SHP77 (cell line): ENCODE data around the gene DIP2A.
"Not testable (repeated sequence)": the region's sequence is repeated elsewhere in the genome, so short reads cannot be mapped to it uniquely, and the experiment has no call there.

Experiments used
- DNase-seq, 2 experiments: peaks; one replicate each; lab custom pipeline; 2025; lab: John Stamatoyannopoulos, UW

DIP2A gene

GRCh38 chr21:46424621-46425020 lies 34.1 kb upstream of the DIP2A start:
- no peak for DNase-seq

GRCh38 chr21:46425041-46425440 lies 33.6 kb upstream of the DIP2A start:
- peak; percentile 63 to 88 for DNase-seq

DNA sequence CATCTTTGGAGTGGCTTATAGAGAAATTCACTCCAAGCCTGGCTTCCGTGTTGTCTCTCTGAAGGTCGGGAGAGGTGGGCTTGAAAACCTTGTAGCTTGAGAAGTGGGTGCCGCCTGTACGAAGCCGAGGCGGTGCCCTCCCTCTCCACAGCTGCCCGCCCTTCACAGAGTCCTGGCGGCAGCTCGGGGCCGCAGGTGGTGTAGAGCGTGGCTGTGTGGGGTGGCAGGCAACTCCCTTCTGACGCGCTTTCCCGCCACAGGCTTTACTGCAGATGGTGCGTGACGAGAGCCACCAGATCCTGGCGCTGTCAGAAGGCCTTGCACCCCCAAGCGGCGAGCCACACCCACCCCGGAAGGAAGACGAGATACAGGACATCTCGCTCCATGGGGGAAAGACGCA lies 33.1 kb upstream of the DIP2A start:
- peak; percentile 92 to 94 for DNase-seq

DNA sequence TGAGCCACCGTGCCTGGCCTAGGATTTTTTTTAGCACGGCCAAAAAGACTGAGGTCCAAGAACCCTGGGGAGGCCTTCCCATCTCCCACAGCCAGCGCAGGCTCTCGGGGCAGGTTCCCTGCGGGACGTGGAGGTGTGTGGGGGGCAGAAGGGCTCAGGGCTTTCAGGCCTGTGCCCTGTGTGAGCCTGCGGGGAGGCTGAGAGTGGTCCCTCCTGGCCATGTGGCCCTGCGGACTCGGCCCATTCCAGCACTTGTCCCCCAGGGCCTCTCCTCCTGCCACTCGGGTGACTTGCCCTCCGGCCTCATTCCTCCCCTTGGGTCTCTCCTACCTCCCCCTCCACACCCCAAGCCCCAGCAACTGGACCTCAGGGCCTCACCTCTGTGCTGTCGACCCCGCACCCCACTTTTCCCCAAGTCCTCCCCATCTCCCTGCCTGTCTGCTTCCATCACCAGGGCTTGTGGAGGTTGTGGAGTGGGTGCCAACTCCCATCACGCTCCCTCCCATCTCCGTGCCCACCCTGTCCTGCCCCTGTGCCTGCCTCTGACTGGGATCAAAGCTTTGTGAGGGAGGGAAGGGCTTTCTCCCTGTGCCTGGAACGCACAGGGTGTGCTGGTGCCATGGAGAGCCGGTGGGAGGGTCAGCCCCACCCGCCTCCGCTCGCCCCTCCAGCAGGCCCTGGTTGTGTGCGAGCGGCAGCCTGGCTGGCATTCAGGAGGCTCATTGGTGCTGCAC lies 32.2 kb upstream of the DIP2A start:
- no peak for DNase-seq

- DNase-seq: no peak
These were observed 31.2 kb upstream of the DIP2A start for GRCh38 chr21:46427516-46427915.

DNA sequence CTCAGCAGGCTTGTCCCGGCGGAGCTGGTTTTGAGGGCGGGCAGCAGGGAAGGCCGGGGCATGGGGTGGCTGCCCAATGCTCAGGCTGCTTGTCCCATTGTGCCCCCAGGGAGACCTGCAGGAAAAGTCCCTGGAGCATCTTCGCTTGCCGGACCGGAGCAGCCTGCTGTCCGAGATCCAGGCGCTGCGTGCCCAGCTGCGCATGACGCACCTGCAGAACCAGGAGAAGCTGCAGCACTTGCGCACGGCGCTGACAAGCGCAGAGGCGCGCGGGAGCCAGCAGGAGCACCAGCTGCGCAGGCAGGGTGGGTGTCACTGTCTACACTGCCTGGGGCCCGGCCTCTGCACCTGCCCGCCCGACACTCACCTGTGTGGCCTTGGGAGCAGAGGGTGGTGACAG lies 30.4 kb upstream of the DIP2A start:
- DNase-seq: no peak

DNA sequence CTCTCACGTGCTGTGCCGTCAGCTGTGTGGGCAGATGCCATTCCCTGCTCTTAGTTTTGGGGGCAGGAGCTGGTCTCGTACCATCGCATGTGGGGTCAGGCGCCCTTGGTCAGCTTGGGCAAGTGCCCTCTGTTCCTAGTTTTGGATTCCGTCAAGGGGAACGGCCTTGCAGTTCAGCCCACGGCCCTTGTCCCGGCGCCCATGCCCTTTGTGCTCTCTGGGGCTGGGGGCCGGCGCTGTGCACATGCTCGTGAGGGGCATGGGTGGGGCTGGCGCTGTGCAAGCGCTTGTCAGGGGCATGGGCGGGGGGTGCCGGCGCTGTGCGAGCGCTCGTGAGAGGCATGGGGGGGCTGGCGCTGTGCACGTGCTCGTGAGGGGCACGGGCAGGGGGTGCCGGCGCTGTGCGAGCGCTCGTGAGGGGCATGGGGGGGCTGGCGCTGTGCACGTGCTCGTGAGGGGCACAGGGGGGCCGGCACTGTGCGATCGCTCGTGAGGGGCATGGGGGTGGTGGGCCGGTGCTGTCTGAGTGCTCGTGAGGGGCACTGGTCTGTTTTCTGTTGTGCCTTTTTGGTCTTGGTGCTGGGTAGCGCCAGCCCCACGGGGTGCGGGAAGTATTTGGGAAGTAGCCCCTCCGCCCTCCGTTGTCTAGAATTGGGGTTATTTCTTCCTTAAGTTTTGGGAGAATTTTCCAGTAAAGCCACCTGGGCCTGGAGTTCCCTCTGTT lies 29.5 kb upstream of the DIP2A start:
- DNase-seq: no peak

- DNase-seq: peak; percentile 46 to 54
These were observed 28.7 kb upstream of the DIP2A start for GRCh38 chr21:46429754-46430681.

- no peak for DNase-seq
These were observed 27.2 kb upstream of the DIP2A start for GRCh38 chr21:46431448-46431847.

GRCh38 chr21:46431884-46432488 lies 26.7 kb upstream of the DIP2A start:
- no peak for DNase-seq

- not testable (repeated sequence) for DNase-seq
These were observed 25.6 kb upstream of the DIP2A start for GRCh38 chr21:46433116-46433515.

DNA sequence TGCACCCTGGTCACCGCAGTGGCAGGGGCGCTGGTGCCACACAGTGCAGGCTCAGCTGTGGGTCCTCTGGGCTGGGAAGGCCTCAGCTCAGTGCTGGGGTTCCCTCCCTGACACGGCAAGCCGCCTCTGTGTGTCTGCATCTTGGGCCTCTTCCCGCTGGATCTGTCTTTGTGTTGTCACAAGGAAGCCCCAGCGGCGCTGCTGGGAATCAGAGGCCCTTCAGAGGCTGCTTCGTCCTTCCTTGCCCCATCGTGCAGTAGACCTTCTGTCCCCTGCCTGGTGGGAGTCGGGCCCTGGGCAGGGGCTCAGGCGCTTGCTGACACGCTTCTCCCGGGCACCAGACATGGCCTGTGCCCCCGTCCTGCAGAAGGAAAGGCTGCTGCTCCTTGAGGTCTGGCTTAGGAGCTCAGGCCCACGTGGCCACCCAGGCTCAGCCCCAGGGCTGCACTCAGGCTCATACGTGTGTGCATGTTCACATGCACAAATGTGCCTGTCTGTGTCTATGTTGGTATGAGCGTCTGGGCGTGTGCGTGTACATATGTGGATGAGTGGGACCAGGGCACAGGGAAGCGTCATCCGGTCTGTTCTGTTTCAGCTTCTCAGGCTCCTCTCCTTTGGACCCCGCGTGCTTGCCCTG lies 24.3 kb upstream of the DIP2A start:
- DNase-seq: no peak

GRCh38 chr21:46435786-46436227 lies 22.9 kb upstream of the DIP2A start:
- DNase-seq: no peak

- no peak for DNase-seq
These were observed 22.1 kb upstream of the DIP2A start for GRCh38 chr21:46436621-46437020.

DNA sequence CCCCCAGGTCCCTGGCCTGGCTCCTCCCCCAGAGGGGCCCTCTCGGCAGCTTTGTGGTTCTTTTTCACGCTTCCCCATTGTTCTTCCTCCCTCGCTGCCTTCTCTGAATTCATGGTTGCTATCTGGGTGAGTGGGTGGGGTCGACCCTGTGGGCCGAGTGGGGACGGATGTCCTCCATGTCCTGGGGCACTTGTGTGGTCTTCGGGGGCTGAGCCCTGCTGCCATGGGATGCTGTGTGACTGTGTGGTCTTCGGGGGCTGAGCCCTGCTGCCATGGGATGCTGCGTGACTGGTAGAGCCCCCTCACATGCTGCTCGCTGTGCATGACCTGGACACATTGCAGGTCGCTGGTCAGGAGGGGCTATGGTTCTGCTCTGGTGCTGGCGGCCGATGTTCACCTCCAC lies 21.6 kb upstream of the DIP2A start:
- DNase-seq: no peak

DNA sequence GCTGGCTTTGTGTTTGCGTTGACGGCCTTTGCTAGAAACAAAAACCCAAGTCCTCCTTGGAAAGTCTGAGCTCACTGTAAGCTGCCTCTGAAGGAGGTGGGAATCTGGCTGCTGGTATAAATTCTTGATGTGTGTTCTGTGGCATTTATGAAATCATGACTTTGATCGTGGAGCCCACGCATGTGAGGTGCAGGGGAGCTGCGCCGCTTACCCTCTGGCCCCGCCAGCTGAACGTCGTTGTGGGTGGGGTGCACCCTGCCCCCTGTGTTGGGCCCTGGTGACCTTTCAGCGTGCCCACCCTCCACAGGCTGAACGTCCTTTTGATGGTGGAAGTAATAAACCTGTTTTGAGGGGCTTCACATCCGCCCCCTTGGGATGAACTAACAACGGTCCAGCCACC lies 21.2 kb upstream of the DIP2A start:
- DNase-seq: no peak

- no peak for DNase-seq
These were observed 20.4 kb upstream of the DIP2A start for GRCh38 chr21:46438241-46438640.

DNA sequence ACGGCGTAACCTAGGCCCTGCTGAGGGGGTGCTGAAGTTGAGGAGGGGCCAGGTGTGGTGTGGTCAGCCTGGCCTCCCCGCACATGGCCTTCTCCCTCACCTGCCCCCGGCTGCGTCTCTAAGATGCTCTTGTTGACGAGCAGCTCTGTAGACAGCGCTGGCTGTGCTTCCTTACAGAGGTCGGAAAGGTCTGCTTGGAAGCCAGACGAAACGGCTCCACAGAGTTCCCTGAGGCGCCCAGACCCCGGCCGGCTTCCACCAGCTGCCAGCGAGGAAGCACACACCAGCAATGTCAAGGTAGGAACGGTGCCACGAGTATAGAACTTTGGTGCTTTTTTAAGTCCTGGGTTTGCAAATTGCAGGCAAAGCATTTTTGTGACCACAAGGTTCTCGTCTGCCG lies 18.8 kb upstream of the DIP2A start:
- DNase-seq: no peak

GRCh38 chr21:46441331-46441730 lies 17.4 kb upstream of the DIP2A start:
- no peak for DNase-seq

GRCh38 chr21:46441961-46442498 lies 16.7 kb upstream of the DIP2A start:
- DNase-seq: no peak

DNA sequence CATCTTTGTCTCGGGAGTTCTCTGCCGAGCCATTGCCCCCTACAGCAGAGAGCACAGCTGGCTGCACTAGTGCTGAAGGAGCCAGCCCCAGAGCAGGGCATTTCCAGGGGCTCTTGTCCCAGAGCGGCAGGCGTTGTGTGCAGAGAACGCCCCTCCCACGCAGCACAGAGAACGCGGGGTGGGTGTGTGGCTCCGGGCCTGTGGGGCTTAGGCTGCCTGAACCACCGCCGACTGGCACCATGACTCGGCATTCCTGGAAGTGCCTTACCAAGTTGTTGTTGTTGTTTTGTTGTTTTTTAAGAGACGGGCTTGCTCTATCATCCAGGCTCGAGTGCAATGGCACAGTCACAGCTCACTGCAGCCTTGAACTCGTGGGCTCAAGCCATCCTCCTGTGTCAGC lies 15.8 kb upstream of the DIP2A start:
- no peak for DNase-seq
